ENCODE measurements around the gene PIGO.
A peak's percentile ranks its signal among the peaks of the same experiment; 100 is the strongest.

The PIGO gene

DNA sequence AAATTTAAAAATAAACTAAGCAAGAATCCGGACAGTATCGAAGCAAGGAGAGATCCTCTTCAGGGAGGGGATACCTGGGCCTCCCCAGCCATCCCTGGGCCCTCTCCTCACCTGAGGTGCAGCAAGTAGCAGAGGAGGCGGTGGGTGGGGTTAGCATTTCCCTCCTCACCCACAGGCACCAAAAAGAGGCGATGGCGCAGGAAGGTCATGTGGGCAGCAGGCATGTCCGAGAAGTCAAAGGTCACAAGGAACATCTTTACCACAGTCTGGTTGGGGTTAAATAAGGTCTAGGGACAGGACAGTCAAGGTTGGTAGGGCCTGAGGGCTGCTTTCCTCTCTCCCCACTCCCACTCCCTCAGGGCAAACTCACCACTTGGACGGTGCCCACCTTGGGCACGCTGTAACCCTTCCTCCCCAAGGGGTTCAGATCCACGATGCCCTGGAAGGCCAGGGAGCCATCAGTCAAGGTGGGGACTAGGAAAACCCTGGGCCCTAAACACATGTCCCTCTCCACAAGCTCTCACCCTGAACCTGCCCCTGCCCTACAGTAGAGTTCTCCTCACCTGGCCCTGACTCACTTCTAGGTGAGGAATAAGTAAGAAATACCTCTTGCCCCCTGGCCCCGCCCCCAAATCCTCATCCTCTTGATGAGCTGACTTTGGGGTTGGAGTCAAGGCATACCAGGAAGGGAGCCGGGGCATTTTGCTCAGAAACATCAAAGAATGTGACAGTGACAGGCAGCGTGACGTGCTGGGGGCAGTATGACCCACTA lies 9.4 kb upstream of the PIGO start:
- DNase-seq = no peak

DNA sequence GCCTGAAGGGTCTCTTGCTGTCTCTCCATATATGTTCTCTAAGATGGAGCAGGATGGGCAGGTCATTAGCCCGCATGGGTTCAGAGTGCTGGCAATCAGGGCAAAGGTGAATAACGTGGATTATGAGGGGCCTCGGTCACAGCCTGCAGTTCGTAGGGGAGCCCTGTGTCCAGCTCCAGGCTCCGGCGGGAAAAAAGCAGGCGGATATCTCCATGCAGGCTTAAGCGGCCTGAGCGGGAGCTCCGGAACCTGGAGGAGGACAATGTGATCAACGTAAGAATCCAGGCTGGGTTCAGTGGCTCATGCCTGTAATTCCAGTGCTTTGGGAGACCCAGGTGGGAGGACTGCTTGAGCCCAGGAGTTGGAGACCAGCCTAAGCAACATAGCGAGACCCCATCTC lies 8.7 kb upstream of the PIGO start:
- no peak for DNase-seq

DNA sequence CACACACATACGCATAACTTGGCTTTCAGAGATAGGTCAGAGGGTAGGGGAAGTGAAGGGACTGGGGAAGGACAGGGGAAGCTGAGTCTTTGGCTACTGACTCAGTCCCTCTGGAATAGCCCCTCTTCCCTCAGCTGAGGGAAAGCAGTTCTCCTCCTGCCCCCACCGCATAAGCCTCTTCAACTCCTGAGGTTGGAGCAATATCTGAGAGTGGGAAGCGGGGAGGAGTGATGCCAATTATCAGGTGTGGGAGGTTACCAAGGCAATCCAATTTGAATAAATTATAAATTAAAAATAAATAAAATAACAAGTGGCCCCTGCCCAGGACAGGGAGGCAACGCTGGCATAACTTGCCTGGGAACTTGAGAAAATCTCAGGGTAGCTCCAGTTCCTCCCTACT lies 8.2 kb upstream of the PIGO start:
- no peak for DNase-seq

DNA sequence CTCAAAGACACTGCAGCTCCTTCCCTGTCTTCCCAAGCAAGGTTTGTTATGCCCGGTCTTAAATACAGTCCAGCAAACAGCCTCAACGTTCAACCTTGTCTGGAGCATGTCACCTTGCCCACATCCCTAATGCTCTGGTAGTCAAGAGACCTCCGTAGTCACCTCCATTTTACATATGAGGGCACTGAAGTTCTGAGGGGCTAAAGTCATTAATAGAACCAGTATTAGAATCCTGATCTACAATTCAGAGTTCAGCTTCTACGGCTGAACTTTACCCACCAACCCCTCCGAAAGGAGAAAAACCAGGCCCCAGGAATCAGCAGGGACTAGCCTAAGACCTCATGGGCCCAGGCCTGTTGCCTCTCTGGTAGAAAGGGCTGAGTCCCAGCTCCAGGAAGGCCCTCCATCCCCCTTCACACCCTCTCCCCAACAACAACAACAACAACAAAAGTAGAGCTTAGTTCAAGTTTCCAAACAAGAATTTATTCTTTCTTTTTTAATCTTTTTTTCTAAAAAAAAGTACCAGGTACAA lies 7.3 kb upstream of the PIGO start:
- no peak for DNase-seq

DNA sequence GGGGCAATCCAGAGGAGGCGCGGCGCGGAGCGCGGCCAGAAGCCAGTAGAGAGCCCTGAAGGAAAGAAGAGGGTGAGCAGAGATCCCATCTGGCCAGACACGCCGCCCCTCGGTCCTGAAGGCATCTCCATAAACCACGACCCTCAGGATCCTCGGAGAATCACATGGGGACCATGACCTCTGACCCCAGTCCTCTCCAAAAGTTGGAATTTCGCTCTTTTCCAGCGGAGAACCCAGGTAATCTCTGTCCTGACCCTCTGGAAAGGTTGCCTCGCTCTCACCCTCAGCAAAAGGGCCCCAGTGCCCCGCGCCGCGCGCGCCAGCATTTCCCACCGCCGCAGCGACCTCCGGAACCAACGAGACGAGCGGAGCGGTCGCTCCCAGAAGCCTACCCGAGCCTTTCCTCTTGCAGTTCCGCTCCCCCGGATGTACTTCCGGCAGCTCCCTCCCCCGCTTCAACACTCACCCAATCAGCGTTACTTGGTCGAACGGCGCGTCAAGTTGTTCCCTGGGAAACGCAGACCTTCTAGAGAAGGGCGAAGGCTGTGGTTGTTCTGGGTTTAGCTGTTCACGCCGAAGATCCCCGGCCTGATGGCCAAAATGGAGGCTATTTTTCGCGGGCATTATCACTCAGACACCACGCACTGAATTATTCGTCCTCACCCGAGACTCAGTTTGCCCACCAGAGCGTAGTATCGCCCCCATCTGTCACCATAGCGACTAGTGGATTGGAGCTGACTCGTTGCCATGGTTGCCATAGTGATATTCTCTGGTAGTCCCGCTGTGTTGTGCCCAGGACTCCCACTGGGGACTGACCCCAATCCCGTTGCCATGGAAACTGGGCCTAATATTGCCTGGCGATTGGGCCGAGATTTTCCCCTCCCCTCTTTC lies 6.6 kb upstream of the PIGO start, which contains the start of gene STOML2:
TSS of gene STOML2 (minus strand) at position 363 of the 891 bp plus-strand sequence. CDS start at position 326, 37 bp downstream.
- peak; percentile 92 for DNase-seq

DNA sequence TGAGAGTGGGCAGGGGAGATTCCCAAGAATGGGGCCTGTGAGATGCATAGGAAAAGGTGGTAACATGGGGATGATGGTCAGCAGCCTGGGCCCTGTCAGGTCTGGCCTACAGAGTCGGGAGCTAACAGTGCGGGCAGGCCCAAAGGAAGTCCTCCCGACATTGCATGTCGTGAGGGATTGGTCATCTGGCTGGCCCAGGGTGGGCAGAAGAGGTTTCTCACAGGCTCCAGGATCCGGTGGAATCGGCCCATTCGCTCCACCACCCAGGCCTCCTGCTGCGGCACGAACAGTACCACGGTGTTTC lies 6.0 kb upstream of the PIGO start:
- DNase-seq = no peak

DNA sequence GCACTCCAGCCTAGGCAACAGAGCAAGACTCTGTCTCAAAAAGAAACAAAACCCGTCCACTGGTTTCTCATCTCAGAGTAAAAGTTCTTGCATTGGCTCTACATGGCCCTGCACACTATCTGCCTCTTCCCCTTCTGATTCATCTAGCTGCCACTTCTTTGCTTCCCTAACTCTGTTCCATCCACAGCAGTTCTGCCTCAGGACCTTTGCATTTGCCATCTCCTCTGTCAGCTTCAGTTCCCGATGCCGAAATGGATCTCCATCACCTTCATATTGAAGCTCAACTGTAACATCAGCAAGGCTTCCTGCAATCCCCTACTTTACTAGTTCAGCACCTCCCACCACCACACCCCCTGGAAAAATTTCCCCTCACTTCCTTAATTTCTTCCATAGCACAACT lies 1.2 kb upstream of the PIGO start:
- DNase-seq = no peak

DNA sequence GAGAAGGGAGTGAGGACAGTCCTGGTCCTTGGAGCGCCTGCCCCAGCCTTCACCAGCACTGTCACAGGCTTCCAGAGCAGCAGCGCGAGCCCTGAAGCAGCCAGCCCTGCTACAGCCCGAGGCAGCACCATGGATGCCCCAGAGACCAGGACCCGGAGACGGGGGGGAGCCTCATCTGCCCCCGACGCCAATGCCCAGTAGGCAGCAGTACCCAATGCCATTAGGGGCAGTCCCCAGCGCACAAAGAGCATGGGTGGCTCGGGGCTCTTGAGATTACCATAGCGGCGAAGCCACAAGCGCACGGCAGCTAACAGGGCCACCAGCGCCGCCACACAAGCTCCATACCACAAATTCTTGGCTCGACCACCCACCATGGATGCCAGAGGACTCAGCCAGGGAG lies 4.9 kb downstream of the PIGO start:
- DNase-seq = no peak

DNA sequence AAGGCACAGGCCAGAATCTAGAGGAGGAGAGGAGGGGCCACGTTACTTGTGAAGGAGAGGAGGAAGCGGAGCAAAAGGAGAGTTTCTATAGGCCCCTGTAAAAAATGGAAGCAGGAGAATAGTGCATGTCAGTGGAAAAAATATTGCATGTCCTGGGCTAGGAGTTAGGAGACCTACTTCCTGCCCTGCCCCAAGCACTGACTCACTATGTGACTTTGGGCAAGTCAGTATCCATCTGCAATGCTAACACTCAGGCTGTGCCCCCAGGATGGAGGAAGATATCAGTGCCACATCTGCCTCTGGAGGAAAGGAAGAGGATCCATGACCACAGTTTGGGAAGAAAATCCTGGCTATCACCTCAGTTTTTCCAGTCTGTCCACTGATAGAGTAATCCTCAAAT lies 7.0 kb downstream of the PIGO start:
- no peak for DNase-seq

DNA sequence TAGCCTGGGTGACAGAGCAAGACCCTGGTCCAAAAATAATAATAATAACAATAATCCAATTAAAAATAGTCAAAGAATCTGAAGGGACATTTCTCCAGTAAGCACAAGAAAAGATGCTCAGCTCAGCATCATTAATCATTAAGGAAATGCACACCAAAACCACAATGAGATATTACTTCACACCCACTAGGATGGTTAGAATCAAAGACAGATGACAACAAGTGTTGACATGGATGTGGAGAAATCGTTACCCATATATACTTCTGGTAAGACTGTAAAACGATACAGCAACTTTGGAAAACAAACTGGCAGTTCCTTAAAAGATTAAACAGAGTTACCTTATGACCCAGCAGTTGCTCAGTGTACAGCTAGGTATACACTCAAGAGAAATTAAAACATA lies 11.3 kb downstream of the PIGO start:
- no peak for DNase-seq

DNA sequence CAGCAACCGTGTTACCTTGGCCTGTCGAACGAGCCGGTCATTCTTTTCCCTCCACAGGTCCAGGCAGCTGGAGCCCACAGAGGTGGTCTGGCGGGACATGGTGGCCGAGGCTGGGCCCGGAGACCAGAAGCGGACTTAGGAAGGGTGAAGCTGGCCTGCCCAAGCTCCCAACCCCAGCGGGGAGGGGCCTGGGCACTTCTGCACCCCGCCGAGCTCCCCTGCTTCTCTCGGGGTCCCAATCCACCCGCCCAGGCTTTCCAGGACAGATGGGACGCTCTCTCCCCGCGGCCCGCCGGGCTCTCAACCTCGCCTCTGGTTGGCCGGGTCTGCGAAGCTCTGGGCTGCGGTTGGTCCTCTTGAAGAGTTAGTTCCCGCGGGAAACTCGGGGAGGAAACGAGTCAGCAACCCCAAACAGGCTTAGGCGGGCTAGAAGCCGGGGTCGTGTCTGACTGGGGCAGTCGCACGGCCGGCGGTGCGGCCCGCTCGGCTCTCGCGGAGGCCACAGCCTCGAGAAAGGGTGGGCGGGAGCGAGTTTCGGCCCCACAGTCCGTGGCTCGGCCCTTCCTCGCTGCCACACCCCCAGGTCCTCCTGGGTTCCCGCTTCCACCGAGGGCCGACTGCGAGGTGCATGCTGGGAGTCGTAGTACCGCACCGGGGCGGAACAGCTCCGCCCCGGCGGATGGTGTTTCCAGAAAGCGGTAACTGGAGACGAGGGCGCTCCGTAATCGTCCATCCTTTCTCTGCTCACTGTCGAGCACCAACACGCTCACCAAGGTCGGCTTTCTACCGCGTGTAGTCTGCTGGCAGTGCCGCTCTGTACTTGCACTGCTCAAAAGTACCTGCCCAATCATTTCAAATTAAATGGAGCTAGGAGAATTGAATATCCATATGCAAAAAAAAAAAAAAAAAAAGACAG lies 16.7 kb downstream of the PIGO start, which contains the start of gene FANCG:
TSS of gene FANCG (minus strand) at position 517 of the 916 bp plus-strand sequence. CDS start at position 99, 418 bp downstream.
- DNase-seq = peak; percentile 85

DNA sequence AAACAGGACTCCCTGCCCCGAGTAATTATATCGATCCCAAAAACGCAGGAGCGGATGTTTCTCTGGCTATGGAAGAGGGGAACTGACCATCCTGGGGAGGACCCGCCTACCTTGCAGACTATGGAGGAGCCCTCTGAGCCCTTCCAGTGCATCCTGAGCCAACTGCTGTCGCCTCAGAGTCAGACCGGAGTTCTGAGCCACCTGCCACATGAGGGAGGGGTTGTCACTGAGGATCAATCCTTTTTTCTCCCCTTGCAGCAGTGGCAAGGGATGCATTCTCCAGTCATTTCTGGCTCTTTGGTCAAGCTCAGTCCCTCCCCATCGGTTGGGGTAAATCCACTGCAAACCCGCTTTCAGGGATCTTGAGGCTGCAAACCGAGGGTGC lies 17.4 kb downstream of the PIGO start:
- DNase-seq = no peak

DNA sequence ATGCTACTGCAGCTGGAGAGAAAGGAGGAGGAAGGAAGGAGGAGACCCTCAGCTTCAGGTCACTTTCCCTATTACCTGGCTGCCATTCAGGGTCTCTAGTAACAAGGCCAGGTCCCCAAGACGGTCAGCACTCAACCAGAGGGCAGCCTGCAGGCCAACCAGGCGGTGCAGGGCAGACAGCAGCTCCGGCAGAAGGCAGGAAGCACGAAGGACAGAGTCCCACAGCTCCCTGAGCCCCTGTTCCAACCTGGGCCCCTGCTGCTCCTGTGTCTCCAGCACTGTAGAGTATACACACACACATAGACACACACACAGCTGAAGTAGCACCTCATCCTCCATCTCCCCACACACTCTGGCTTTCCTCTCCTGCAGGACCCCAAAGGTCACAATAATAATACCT lies 18.3 kb downstream of the PIGO start:
- no peak for DNase-seq

DNA sequence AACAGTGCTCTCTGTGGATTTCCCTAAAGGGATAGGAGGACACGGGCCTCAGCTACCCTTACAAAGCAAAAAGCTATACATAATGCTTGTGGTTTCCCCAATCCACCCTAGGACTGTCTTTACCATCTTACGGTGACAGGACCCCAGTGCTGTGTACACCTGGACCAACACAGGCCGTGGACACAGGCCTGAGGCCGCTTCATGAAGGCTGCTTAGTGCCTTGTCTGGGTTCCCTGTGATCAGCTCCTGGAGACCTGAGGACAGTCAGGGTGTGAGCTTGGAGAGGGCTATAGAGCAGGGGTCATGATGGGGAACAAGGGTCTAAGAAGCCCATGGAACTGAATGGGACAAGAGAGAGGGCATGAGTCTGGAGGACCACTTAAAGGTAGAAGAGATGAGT lies 19.5 kb downstream of the PIGO start:
- DNase-seq = no peak

DNA sequence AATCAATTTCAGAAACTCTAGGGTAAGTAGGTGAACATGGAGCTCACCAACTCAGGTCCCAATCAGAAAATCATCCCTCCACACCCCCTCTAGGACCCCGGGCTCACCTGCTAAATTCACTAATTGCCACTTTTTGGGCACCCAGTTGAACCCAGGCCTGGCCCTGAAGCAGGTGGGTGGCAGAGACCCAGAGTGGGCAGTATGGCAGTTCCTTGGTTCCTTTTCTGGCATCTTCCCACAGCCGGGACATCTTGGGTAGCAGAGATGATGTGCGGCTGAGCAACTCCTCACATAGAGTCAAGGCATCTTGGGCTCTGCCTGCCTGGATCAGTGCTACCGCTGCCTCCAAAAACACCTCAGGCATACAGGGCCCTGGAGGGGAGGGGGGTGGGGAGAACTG lies 21.0 kb downstream of the PIGO start:
- no peak for DNase-seq

DNA sequence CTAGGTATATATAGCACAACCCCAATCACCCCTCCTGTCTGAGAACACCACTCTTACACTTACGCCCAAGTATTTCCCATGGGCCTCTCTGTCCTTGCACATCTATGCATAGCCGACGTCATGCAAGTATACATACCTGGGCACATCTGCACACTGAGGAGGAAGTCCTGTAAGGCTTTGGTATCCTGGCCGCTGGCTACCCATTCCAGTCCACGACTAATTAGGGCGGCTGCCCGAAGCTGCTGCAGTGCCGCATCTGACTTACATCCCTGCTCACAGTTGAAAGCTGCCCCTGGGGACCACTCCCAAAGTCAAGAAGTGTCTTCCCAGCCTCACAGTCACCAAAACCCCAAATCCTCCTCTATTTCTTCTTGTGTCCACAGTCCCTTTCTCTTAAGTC lies 21.6 kb downstream of the PIGO start:
- DNase-seq = no peak

DNA sequence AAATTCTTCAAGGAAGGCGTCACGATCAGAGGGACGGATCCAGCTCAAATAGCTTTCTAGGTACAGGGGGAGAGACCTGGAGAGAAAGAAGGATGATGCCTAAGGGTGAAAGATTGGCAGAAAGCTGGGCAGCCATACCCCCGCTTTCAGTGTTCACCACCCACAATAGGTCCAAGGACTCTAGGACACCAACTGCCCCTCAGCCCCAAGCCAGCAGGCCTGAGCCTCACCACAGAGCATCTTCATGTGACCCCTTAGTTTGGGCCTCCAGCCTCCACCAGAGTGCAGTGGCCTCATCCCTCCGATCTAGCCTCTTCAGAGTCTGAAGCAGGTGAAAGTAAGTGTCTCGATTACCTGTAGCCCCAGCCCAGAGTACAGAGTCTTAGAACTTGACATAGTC lies 22.2 kb downstream of the PIGO start:
- no peak for DNase-seq

DNA sequence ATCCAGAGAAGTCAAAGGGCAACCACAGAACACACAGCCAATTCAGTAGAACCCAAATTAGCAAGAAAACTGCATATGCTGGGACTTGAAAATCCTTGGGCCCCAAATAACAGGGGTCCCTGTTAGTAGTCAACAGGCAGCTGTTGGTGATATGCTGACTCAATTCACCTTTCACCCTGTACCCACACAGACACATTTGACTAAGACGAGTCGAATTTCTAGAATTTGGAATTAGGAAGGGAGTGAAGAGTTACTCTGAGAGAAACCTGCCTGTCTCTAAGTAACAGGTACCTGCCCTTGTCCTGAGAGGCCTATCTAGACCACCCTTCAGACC lies 23.1 kb downstream of the PIGO start:
- no peak for DNase-seq

DNA sequence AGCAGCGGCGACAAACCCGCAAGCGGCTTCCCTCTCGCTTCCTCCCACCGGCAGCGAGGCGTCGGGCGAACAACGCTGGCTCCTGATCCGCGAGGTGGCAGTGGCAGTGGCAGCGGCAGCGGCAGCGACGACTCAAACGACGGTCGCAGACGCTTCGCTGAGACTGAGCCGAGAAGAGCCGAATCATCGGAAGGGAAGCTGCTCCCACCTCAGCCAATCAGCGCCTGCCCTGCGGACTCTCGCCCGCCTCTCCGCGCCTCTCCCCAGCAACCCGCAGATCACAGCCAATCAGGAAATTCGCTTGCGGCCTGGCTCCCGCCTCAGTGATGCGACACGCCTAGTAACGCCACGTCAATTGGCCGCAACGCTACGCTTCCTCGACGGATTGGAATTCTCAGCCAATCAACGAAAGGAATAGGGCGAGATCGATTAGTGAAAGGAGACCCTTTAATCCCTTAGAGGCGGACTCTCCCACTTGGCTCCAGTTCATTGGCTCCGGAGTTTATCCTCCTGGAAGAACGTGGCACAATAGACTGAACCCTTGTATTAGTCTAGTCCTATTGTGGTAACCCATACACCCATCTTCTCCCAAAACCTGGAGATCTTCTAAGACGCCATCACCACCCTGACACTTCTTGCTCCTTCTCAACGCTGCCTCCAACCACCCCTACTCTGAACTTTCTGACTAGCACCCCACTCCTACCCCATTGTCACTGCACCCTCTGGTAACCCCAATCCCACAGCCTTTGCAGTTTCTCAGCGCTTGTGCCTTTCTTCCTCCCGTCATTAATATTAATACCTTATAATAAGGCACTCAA lies 23.7 kb downstream of the PIGO start, which contains the start of gene VCP:
TSS of gene VCP (minus strand) at position 165 of the 818 bp plus-strand sequence. CDS start 272 bp downstream, outside the sequence.
- peak; percentile 96 for DNase-seq

DNA sequence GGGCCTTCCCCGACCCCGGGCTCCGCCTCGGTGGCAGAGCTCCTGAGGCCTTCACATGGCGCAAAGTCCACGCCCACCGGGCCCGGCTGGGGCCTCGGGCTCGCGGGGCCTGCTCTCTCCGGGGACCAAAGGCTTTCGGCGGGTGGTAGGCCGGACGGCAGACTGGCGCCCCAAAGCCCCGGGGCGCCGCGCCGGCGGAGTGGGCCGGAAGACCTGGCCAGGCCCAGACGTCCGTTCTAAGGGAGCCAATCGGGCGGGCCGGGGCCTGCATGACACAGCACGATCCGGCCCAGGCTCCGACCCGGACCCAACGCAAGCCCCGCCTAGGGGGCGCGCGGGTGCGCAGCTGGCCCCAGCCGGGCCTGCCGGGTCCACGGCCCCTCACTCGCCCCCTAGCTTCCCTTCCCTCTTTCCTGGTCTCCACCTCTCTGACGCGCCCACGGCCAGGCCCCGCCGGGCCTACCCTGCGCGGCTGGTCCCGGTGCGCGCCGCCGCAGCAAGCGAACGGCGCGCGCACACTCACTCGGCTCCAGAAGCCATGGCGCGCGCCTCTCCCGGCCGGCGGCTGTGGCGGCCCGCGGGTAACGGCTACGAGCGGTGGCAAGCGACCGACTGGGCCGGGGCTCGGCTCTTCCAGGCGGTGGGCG lies 24.5 kb downstream of the PIGO start:
- peak; percentile 77 for DNase-seq

Data from CD4-positive, alpha-beta T cell treated with Interleukin-17A for 4 hours (primary cell).